ENCODE data around the gene MYOD1. TPM values are rescaled to one million over a fixed set of nuclear protein-coding genes. Genes with fewer than 3 reads are reported as not detected.

Gene MYOD1
- total and polyA plus RNA-seq, 2 of the 13 experiments (the other 11 are each of a cell fraction or from before 2014, with no cell fraction given), result not detected

GRCh38 chr11:17733261-17733660 lies 13.9 kb downstream of the MYOD1 start:
- in situ Hi-C loops (cut with HindIII; ENCODE audit: extremely low pct_ligation_motif_present, low pct_unique_long_range_greater_than_20kb) (no loop called here), intact Hi-C loops (cut with micrococcal nuclease; ENCODE audit: unreplicated experiment) (loop anchor here (2.0 kb wide), 1 partner anchor 160 kb away; no protein-coding TSS in a partner anchor)
- WGBS (ENCODE audit: low lambda C conversion rate), result 21% methylated on average over 4 of the region's 4 CpGs
- TF ChIP-seq ZFP36L2 (CRISPR knock-in tag; IDR thresholded peaks at IDR 0.05) (no peak), ZNF646 (CRISPR knock-in tag; IDR thresholded peaks at IDR 0.05) (no peak), ZNF781 (CRISPR knock-in tag; IDR thresholded peaks at IDR 0.05; ENCODE audit: borderline replicate concordance, not compliant biosample characterization) (no peak), MEF2D (CRISPR knock-in tag; IDR thresholded peaks at IDR 0.05) (no peak), ZNF691 (CRISPR knock-in tag; IDR thresholded peaks at IDR 0.05; ENCODE audit: borderline replicate concordance, low read depth) (no peak), SOX5 (CRISPR knock-in tag; IDR thresholded peaks at IDR 0.05; ENCODE audit: borderline replicate concordance) (no peak), NFRKB (IDR thresholded peaks at IDR 0.05) (no peak), KIAA2018 (CRISPR knock-in tag; IDR thresholded peaks at IDR 0.05; ENCODE audit: borderline replicate concordance) (no peak)

More at GRCh38 chr11:17733261-17733660, 13.9 kb downstream of the MYOD1 start:
- Histone ChIP-seq H3K4me2 (ENCODE audit: low read depth, low read length) (no peak overlapping the region), H3K4me3 (replicated peaks in 1 of 3; ENCODE audit: insufficient read depth in 1 of 3, low read depth in 2 of 3, low read length in 3 of 3) (no peak overlapping the region), H3K9me3 (ENCODE audit: low read length) (no peaks in the 10 kb centered on the region), H2AFZ (ENCODE audit: low read length) (no peak overlapping the region), H3K27me3 (ENCODE audit: control insufficient read depth in 1 of 2, insufficient read depth in 2 of 2, low read length in 2 of 2) (peaks cover 5 to 27% of the 10 kb centered on the region in 2 experiments; a peak in 3 of 5 replicates), H3K9ac (ENCODE audit: insufficient read depth, low read depth, low read length) (no peak overlapping the region), H3K27ac (ENCODE audit: extremely low read length, insufficient read depth, low read length) (no peak overlapping the region), H3K4me1 (ENCODE audit: insufficient read depth, low read length) (no peaks in the 10 kb centered on the region), H3K36me3 (replicated peaks in 1 of 2; ENCODE audit: control insufficient read depth in 1 of 2, insufficient read depth in 2 of 2, low read length in 2 of 2) (no peaks in the 10 kb centered on the region), H3K79me2 (ENCODE audit: insufficient read depth, low read length) (no peaks in the 10 kb centered on the region), H4K20me1 (ENCODE audit: insufficient read depth, low read length) (peaks cover 4% of the 10 kb centered on the region; the same call in 1 of the 2 replicates)
- ChIA-PET POLR2A (no interaction called here), CTCF (ENCODE audit: low intra/inter-chr PET ratio, low total read pairs) (no interaction called here)
- FAIRE-seq (no peak), DNase-seq (ENCODE audit: low spot score) (no peak), ATAC-seq (no peak)
- no TSS peak for BruUV-seq (replicated peaks)
